Right lobe of liver (tissue), 4 donors: ENCODE measurements around the gene CAMK4.

Experiments used
- POLR2A ChIP-seq: fragments of 450-650 bp; IDR thresholded peaks from one replicate; pipeline ENCODE4 v1.6.1; 2017; ENCODE audit warnings: antibody characterized with exemption, mild to moderate bottlenecking
- TF ChIP-seq, protein P1 (sequence below), 4 donors: fragments of 200-600 bp in 3 of 4; fragments of 450-650 bp in 1 of 4; IDR thresholded peaks; one replicate each; pipeline versions ENCODE4 v1.5.1 to v1.8.0; 2016 to 2022; ENCODE audit warnings: antibody characterized with exemption in 4 of 4, mild to moderate bottlenecking in 2 of 4
- donor health status: DM: no; HTN: no; CAD: no.
- donor health status: DM: no; HTN: no; CAD: no.
- donor health status: DM: no; HTN: yes; CAD: no.

DNA sequence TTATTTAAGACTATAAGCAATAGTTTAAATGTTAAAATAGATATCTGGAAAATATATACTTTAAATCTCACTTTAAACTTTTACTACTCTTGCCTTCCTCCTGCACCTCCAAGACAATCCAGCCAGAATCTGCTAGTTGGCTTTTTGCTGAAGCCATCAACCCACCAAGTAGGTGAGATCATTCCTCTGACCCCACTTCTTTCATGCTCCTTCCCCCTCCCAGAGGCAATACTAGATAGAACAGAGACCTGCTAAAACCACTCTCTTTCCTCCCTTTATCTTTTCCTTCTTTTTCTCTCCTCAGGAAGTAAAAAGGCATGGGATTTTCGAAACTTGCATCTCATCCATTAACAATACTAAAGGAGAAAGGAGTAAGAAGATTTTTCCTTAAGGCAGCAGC is 30.1 kb upstream of the CAMK4 start:
- TF ChIP-seq, protein P1, sequence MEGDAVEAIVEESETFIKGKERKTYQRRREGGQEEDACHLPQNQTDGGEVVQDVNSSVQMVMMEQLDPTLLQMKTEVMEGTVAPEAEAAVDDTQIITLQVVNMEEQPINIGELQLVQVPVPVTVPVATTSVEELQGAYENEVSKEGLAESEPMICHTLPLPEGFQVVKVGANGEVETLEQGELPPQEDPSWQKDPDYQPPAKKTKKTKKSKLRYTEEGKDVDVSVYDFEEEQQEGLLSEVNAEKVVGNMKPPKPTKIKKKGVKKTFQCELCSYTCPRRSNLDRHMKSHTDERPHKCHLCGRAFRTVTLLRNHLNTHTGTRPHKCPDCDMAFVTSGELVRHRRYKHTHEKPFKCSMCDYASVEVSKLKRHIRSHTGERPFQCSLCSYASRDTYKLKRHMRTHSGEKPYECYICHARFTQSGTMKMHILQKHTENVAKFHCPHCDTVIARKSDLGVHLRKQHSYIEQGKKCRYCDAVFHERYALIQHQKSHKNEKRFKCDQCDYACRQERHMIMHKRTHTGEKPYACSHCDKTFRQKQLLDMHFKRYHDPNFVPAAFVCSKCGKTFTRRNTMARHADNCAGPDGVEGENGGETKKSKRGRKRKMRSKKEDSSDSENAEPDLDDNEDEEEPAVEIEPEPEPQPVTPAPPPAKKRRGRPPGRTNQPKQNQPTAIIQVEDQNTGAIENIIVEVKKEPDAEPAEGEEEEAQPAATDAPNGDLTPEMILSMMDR (IDR thresholded peaks at IDR 0.05), result no peak
- no peak for TF ChIP-seq POLR2A
